OCI-LY7 (cell line): ENCODE results near the gene OR10H4.

Experiments
- EZH2phosphoT487 ChIP-seq: fragments of 200-600 bp; sonication (generic); IDR thresholded peaks from 2 replicates; pipeline ENCODE4 v1.6.1; 2018; ENCODE audit warnings: low read depth, borderline replicate concordance, mild to moderate bottlenecking, mixed run types, antibody characterized with exemption, low read length, moderate library complexity, mixed read lengths
- TF ChIP-seq, protein P1 (sequence below): fragments of 200-600 bp; sonication (generic); conservative IDR thresholded peaks from 2 replicates; pipeline ENCODE4 v1.5.1; 2014; ENCODE audit warnings: mild to moderate bottlenecking, antibody characterized with exemption, low read length, moderate library complexity, mixed read lengths

DNA sequence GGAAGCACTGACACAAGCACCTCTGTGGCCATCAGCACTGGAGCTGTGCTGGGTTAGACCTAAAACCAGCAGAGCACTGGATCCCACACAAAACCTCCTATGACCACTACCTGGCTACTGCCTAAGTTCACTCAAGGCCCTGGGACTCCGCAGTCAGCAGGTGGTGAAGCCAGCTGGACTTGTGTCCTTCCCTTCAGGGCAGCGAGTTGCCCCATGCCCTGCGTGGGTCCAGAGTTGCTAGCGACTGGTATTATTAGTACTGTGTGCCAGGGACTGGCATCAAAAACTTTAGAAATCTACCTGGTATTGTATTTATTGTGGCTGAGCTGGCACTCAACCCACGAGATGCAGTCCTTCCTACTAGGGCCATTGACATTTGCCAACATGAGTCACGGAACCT lies 6.0 kb downstream of the OR10H4 start:
- TF ChIP-seq, protein P1, sequence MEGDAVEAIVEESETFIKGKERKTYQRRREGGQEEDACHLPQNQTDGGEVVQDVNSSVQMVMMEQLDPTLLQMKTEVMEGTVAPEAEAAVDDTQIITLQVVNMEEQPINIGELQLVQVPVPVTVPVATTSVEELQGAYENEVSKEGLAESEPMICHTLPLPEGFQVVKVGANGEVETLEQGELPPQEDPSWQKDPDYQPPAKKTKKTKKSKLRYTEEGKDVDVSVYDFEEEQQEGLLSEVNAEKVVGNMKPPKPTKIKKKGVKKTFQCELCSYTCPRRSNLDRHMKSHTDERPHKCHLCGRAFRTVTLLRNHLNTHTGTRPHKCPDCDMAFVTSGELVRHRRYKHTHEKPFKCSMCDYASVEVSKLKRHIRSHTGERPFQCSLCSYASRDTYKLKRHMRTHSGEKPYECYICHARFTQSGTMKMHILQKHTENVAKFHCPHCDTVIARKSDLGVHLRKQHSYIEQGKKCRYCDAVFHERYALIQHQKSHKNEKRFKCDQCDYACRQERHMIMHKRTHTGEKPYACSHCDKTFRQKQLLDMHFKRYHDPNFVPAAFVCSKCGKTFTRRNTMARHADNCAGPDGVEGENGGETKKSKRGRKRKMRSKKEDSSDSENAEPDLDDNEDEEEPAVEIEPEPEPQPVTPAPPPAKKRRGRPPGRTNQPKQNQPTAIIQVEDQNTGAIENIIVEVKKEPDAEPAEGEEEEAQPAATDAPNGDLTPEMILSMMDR, result no peak
- TF ChIP-seq EZH2phosphoT487, result no peak
